PC-3 (cell line): ENCODE measurements around the gene HIF1AN. TPM values are rescaled to one million over a fixed set of nuclear protein-coding genes. Genes with fewer than 3 reads are reported as not detected.

Experiments
- ATAC-seq: fragments of 200-7000 bp; cut with Tn5 transposase; 2 replicates; pipeline ENCODE4 v1.9.1; 2020; ENCODE audit warnings: mild to moderate bottlenecking, moderate library complexity
- BruUV-seq: library from RNA; stranded (reverse); fragments of 400-500 nt; replicated peaks from 2 replicates; lab custom pipeline; 2021; lab: Mats Ljungman, UMichigan
- CTCF ChIA-PET: fragments of 300-600 bp; sonication (Branson Sonifier 250); formaldehyde crosslinking; loops from one replicate; lab custom pipeline; 2022; ENCODE audit warnings: antibody characterized with exemption; lab: Charles Lee
- POLR2A ChIA-PET: fragments of 300-600 bp; sonication (Branson Sonifier 250); formaldehyde crosslinking; loops from one replicate; lab custom pipeline; 2022; ENCODE audit warnings: antibody characterized with exemption; ENCODE audit not compliant: unreplicated experiment; lab: Charles Lee
- DNase-seq: peaks from one replicate; pipeline ENCODE4 v3.0.0-alpha.2; 2015
- H2AFZ ChIP-seq: fragments of 300-600 bp; sonication (generic); 2 replicates; pipeline ENCODE4 v1.6.0; 2016; ENCODE audit warnings: antibody characterized with exemption, low read length
- H3F3A ChIP-seq: fragments of 300-600 bp; sonication (generic); one replicate; pipeline ENCODE4 v1.6.0; 2017; ENCODE audit warnings: antibody characterized with exemption, low read length, control low read depth, mild to moderate bottlenecking; ENCODE audit not compliant: unreplicated experiment
- H3K27ac ChIP-seq: fragments of 300-600 bp; sonication (generic); 2 replicates; pipeline ENCODE4 v1.5.1; 2016; ENCODE audit warnings: mild to moderate bottlenecking, low read length
- H3K27me3 ChIP-seq: fragments of 300-600 bp; sonication (generic); 2 replicates; pipeline ENCODE4 v1.6.1; 2016; ENCODE audit warnings: low read length, mixed read lengths
- H3K36me3 ChIP-seq: fragments of 300-600 bp; sonication (generic); 2 replicates; pipeline ENCODE4 v1.6.1; 2016; ENCODE audit warnings: low read depth, mixed run types, low read length, mixed read lengths
- H3K4me1 ChIP-seq: fragments of 300-600 bp; sonication (generic); 2 replicates; pipeline ENCODE4 v1.5.1; 2016; ENCODE audit warnings: low read length; ENCODE audit not compliant: insufficient read depth
- H3K4me2 ChIP-seq: fragments of 300-600 bp; sonication (generic); 2 replicates; pipeline ENCODE4 v1.6.0; 2016; ENCODE audit warnings: low read length
- H3K4me3 ChIP-seq: fragments of 300-600 bp; sonication (generic); 2 replicates; pipeline ENCODE4 v1.5.1; 2016; ENCODE audit warnings: mild to moderate bottlenecking, low read length, mixed read lengths
- H3K79me2 ChIP-seq: fragments of 300-600 bp; sonication (generic); 2 replicates; pipeline ENCODE4 v1.6.1; 2017; ENCODE audit warnings: low read length, mixed read lengths
- H3K9ac ChIP-seq: fragments of 300-600 bp; sonication (generic); 2 replicates; pipeline ENCODE4 v1.6.0; 2016; ENCODE audit warnings: mild to moderate bottlenecking, low read length
- H3K9me2 ChIP-seq: fragments of 300-600 bp; sonication (generic); replicated peaks from 2 replicates; pipeline ENCODE4 v1.6.1; 2016; ENCODE audit warnings: mixed run types, low read length, mixed read lengths
- H3K9me3 ChIP-seq: fragments of 300-600 bp; sonication (generic); 2 replicates; pipeline ENCODE4 v1.6.1; 2016; ENCODE audit warnings: low read length, mixed read lengths
- H4K20me1 ChIP-seq: fragments of 300-600 bp; sonication (generic); 2 replicates; pipeline ENCODE4 v1.6.1; 2016; ENCODE audit warnings: low read length, mixed read lengths
- EZH2 ChIP-seq: fragments of 300-600 bp; sonication (generic); IDR thresholded peaks from one replicate; pipeline ENCODE4 v1.6.1; 2017; ENCODE audit warnings: antibody characterized with exemption, mild to moderate bottlenecking, low read length; ENCODE audit not compliant: unreplicated experiment
- EZH2phosphoT487 ChIP-seq: fragments of 300-600 bp; sonication (generic); IDR thresholded peaks from 2 replicates; pipeline ENCODE4 v1.6.1; 2018; ENCODE audit warnings: mild to moderate bottlenecking, antibody characterized with exemption, low read length, borderline replicate concordance
- intact Hi-C: fragments of 100-400 bp; cut with micrococcal nuclease; formaldehyde crosslinking; loops from 2 replicates; pipeline ENCODE4 v1.9.0; 2023
- total RNA-seq: library from RNA; depleted of rRNA; stranded (reverse); fragments of >200 nt; gene quantifications from 2 replicates; pipeline ENCODE4 v1.2.3, GENCODE V29; 2014
- TF ChIP-seq, protein P1 (sequence below): fragments of 300-600 bp; sonication (generic); conservative IDR thresholded peaks from 2 replicates; pipeline ENCODE4 v1.5.1; 2017; ENCODE audit warnings: antibody characterized with exemption, low read depth, mild to moderate bottlenecking, low read length

Gene HIF1AN
- total RNA-seq, 1 experiment from 2014 or later: 4.5 TPM

DNA sequence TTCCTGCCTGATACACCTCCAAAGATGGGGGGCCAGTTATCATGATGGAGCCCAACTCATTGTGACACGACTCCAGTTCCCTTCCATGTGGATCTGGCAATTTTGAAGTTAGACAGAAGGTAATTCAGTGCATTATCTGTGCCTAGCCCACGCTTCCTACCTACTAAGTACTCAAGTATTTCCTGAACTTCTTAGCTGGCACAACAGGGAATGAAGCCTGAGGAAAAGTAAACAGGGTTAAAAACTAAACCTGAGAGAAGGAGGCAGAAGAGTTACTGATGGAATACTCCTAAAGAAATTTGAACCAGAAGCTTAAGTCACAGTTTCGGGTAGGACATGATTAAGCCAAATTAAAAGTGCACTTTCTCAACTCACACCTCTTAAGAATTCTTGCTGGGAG is 14.9 kb upstream of the HIF1AN start:
- Histone ChIP-seq H2AFZ (no peak overlapping the region), H3K79me2 (no peaks in the 10 kb centered on the region), H3K36me3 (no peaks in the 10 kb centered on the region; the same call in 1 of the 2 replicates), H3K27me3 (no peaks in the 10 kb centered on the region), H3K4me2 (no peak overlapping the region), H3K27ac (peak overlapping the region; percentile 31), H3K4me3 (no peak overlapping the region), H4K20me1 (no peaks in the 10 kb centered on the region), H3K4me1 (peaks cover 24% of the 10 kb centered on the region), H3K9ac (no peak overlapping the region), H3K9me3 (no peaks in the 10 kb centered on the region), H3K9me2 (no peaks in the 10 kb centered on the region), H3F3A (no peaks in the 10 kb centered on the region)
- CTCF ChIA-PET: interaction anchor here (0.5 to 1.2 kb wide), 5 partner anchors 15 to 265 kb away, joined by 3 to 21 read pairs (median 3); partner anchors contain the start of genes HIF1AN and SCD
- intact Hi-C loops: loop anchor here (5.0 kb wide), 1 partner anchor 174 kb away; the partner anchor contains the start of gene SCD
- peak; percentile 51 for ATAC-seq
- BruUV-seq: no TSS peak
- no peak for TF ChIP-seq EZH2phosphoT487
- no peak for TF ChIP-seq EZH2
- TF ChIP-seq, protein P1, sequence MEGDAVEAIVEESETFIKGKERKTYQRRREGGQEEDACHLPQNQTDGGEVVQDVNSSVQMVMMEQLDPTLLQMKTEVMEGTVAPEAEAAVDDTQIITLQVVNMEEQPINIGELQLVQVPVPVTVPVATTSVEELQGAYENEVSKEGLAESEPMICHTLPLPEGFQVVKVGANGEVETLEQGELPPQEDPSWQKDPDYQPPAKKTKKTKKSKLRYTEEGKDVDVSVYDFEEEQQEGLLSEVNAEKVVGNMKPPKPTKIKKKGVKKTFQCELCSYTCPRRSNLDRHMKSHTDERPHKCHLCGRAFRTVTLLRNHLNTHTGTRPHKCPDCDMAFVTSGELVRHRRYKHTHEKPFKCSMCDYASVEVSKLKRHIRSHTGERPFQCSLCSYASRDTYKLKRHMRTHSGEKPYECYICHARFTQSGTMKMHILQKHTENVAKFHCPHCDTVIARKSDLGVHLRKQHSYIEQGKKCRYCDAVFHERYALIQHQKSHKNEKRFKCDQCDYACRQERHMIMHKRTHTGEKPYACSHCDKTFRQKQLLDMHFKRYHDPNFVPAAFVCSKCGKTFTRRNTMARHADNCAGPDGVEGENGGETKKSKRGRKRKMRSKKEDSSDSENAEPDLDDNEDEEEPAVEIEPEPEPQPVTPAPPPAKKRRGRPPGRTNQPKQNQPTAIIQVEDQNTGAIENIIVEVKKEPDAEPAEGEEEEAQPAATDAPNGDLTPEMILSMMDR: no peak
- POLR2A ChIA-PET: interaction anchor here (0.9 kb wide), 1 partner anchor 15 kb away, joined by 3 read pairs; the partner anchor contains the start of gene HIF1AN
- peak; percentile 59 for DNase-seq

DNA sequence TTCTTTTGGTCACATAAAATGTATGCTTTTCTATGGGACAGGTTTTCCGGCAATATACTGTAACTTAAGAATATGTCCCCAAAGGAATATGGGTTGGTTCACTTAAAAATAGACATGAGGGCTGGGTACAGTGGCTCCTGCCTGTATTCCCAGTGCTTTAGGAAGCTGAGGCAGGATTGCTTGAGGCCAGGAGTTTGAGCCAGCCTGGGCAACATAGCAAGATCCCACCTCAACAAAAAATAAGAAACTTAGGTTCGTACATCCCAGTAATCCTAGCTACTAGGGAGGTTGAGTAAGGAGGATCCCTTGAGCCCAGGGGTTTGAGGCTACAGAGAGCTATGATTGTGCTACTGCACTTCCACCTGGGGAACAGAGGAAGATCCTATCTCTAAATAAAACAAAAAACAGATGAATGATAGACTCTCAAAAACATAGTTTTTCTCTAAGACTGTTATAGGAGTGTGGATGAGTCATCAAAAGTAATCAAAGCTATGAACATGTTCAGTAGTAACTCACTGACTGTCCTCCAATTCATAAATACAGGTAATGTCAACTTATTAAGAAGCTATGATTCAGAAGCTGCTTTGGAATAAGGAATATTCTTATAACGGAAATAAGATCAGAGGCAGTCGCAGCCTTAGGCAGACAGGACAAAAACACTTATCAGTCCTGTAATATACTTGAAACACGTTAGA is 13.5 kb upstream of the HIF1AN start:
- H3K9me2 ChIP-seq: no peaks in the 10 kb centered on the region
- H3K4me2 ChIP-seq: peak overlapping the region; percentile 29; the same call in 1 of the 2 replicates
- no peaks in the 10 kb centered on the region for H4K20me1 ChIP-seq
- CTCF ChIA-PET: interaction anchor here (0.6 kb wide), 1 partner anchor 13 kb away, joined by 5 read pairs; the partner anchor contains the start of gene HIF1AN
- H3K4me3 ChIP-seq: no peak overlapping the region
- DNase-seq (peak; percentile 65), ATAC-seq (peak; percentile 76)
- H3K79me2 ChIP-seq: 0 out of 2 replicates have a peak, but pooled peaks cover 4% of the 10 kb centered on the region
- H3K27me3 ChIP-seq: no peaks in the 10 kb centered on the region
- intact Hi-C loops: loop anchor here (5.0 kb wide), 1 partner anchor 175 kb away; the partner anchor contains the start of gene SCD
- H2AFZ ChIP-seq: no peak overlapping the region
- no TSS peak for BruUV-seq
- no peak overlapping the region for H3K9ac ChIP-seq
- peaks cover 24% of the 10 kb centered on the region for H3K4me1 ChIP-seq
- peak overlapping the region; percentile 49 for H3K27ac ChIP-seq
- no peaks in the 10 kb centered on the region for H3K9me3 ChIP-seq
- peaks cover 10% of the 10 kb centered on the region for H3K36me3 ChIP-seq
- TF ChIP-seq, protein P1: no peak
- no peak for TF ChIP-seq EZH2phosphoT487
- TF ChIP-seq EZH2: no peak
- no peaks in the 10 kb centered on the region for H3F3A ChIP-seq
- POLR2A ChIA-PET: interaction anchor here (0.5 to 0.6 kb wide), 4 partner anchors 11 to 149 kb away, joined by 3 to 13 read pairs (median 4); partner anchors contain the start of gene HIF1AN
